GM12801 (cell line): ENCODE measurements around the gene PRKAR2B.

Experiments used
- CTCF ChIP-seq: IDR thresholded peaks from one replicate; pipeline ENCODE4 v1.5.1; 2011; ENCODE audit warnings: control low read depth; ENCODE audit not compliant: insufficient read length; ENCODE audit errors: extremely low read depth

PRKAR2B gene

DNA sequence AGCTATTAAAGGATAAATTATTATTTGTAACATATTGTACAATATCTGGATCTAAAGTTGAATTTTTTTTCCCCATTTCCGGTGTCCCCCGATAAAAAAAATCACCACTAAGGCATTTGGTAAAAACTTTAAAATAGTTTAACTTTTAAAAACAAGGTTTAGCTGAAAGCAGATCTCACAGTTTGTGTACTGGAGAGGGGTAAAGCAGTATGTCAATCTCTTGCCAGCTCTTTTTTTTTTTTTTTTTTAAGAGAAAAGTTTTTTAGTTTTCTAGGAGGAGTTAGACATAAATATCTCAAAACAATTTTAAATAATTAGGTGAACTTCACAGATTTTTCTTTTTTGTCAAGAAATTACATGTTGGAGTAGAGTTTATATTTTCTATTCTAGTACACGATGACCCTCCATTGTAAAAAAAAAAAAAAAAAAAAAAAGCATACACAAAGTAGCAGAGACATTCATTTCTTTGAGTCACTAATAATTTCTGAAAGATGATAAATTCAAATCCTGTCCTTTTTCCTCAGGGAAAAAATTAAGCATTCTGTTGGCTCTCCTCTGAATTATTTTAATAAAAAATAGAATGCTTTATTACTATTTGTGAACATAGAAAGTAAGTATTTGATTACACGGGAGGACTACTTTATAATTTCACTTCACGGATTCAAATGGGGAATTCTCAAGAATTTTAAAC is 122.4 kb downstream of the PRKAR2B start:
- no peak for TF ChIP-seq CTCF

- no peak for TF ChIP-seq CTCF
These were observed 123.2 kb downstream of the PRKAR2B start for GRCh38 chr7:107167483-107168232.

DNA sequence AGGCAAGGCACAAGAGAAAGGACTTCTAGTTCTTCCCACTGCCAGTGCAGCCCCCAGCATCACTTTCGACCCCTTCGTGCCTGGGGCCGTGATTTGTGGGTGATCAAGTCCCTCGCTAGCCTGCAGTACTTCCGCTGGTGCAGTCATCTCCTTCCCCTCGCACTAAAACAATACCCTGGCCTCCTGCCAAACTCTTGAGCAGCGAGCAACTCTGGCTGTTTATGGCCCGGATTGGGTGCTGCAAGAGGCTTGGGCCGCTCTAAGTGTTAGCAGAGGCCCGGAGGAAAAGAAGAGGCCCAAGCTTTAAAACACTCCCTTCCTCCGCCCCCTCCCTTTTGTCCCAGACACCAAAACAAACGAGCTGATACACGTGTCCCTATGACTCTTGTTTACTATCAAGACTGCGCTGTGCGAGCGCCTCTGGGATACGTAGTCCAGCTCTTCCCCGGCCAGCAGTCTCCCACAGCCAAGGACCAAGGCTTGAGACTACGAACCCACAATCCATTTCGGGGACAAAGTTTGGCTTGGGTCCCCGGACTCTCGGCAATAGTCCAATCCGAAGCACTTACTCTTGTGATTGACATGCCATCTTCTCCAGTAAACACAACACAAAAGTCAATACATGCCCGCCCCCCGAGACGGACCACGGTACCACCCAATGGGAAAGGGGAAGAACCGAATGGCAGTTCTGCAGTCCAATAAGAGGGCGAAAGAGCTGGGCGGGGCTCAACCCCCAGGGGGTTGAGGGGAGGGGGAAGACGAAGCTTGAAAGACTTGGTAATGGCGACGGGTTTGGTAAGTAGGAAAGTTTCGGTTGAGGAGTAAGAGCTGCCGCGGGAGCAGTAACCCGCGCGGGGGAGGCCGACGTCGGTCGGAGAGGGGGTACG is 124.0 kb downstream of the PRKAR2B start, which contains the start of gene HBP1:
Gene HBP1, plus strand, starts transcription at position 771 of the 887 bp plus-strand sequence. CDS start 10,891 bp downstream, outside the sequence.
- TF ChIP-seq CTCF: no peak

DNA sequence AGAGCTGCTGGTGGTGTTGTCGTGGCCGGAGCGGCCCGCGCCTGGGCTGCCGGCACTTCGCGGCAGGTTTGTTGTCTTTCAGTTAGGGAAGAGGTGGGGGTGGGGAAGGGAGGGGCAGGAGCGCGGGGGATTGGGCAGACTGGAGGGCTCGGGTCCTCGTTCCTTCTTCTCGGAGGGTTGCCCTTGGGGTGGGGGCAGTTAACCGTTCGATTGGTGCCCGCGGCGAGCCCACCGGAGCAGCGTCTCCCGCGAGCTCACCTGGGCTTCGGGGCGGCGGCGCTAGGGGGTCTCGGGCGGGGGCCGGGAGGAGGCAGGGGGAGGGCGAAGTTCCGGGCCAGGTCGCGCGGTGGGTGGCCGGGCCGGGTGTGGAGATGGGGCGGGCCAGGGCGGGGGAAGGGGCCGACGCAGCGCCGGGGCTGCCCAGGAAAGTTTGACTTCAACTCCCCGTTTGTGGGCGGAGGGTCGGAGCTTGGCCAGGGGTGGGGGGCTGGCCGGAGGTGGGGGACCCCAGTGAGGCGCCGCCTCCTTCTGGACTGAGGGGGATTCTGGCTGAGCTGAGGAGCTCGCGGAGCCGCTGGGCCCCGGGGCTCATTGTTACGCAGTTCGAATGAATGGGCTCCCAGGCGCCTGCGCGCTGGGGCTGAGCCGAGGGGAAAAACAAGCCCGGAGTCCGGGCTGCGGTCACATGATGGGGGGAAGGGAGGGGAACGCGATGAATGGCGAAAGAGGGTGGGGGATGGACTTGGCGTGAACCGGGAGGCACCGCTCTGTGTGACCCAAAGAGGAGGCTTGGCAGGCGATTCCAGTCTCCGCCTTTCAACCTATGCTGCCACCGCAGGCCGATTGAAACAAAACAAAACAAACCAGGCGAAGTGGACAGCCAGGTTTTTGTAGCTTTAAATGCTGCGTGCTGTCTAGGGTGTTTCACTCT is 124.9 kb downstream of the PRKAR2B start:
- no peak for TF ChIP-seq CTCF

DNA sequence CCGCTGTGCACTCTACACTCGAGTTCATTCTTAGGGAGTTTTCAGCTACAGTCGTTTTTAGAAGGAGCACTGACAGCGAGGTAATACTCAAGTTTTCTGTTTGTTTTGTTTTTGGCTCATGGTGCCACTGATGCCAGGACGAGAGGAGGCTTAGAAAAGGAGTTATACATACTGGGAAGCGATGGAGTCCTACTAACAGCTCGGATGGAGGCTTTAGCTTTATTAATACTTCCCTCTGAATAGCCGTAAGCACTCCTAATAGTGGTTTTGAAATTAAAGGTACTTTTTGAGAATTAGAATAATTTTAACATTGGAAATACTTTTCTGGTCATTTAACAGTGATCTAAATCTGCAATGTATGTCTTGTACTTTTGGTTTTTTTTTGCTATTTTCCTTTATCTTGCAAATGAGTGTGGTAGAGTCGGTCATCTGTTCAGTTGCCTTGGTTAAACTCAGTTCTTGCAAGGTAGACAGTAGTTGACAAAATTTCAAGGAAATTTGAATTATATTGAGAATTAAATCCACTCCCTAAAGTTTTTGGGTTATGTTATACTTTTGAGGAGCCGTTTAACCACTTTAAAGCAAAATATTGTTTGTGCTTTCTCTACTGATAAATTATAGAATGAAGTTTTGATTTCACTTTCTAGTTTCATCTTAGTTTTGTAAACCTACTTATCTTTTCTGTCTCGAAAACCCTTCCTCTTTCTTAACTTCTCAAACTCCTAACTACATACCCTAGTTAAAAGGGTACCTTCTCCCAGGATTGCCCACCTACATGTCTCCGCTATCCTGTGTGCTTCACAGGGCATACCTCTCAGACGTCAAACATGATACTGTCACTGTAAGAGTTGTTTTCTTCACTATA is 125.8 kb downstream of the PRKAR2B start:
- no peak for TF ChIP-seq CTCF

DNA sequence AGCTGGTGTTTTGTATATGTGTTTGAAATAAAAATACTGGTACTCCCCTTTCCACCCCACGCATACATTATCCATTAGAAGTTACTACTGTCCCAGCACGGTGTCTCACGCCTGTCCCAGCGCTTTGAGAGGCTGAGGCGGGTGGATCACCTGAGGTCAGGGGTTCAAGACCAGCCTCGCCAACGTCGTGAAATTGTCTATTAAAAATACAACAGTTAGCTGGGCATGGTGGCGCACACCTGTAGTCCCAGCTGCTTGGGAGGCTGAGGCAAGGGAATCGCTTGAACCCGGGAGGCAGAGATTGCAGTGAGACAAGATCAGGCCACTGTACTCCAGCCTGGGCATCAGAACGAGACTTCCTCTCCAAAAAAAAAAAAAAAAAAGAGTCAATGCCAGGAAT is 127.0 kb downstream of the PRKAR2B start:
- no peak for TF ChIP-seq CTCF
